Coronary artery (tissue), 2 donors: Measurements from ENCODE around the gene RRBP1.

Experiments
- DNase-seq: peaks from one replicate; pipeline ENCODE4 v3.0.0-alpha.2; 2017; ENCODE audit warnings: low spot score
- H3K27ac ChIP-seq, 2 donors: fragments of 200-600 bp; sonication (generic); one replicate each; pipeline ENCODE4 v1.5.1; 2016 to 2019
- H3K4me3 ChIP-seq: fragments of 200-600 bp; sonication (generic); 2 replicates; pipeline ENCODE4 v1.5.1; 2016; ENCODE audit warnings: mild to moderate bottlenecking, moderate library complexity
- TF ChIP-seq, protein P1 (sequence below): fragments of 200-600 bp; sonication (generic); IDR thresholded peaks from one replicate; pipeline ENCODE4 v1.5.1; 2019; ENCODE audit warnings: antibody characterized with exemption

Gene RRBP1

DNA sequence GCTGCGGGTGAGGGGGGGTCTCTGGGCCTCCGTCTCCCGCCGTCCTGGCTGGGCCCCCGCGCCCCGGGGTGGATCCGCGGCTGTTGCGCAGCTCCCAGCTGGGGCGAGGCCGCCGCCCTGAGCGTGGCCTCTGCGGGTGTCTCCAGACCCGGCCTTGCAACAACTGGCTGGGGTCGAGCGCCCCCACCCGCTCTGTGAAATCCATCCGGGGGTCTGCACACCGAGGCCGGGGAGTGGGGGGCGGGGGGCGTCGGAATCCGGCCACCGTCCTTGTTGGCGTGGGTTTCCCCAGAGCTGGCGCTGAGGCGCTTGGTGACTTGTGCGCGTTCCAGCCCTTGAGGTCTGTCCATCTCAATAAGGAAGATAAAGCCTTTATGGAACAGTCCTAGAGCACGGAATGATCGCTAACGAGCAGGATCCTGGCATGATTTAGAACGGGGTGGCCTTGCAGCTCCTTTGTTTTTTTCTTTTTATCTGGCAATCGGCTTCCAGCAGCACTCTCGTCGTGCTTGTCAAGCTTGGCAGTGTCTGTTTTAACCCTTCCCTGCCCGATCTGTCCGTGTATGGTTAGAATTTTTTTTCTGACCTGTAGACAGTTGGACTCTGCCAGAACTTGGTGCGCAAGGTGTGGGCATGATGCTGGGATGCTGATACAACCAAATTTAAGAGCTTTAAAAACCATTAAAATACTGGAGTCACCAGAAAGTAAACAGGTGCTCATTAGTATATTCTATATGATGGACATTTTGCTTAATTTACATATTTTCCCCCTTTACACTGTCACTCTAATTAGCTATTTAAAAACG, 111.5 kb downstream of the RRBP1 start:
- Histone ChIP-seq H3K4me3 (peak overlapping the region; percentile 100), H3K27ac (peak overlapping the region; percentile 100)
- TF ChIP-seq, protein P1, sequence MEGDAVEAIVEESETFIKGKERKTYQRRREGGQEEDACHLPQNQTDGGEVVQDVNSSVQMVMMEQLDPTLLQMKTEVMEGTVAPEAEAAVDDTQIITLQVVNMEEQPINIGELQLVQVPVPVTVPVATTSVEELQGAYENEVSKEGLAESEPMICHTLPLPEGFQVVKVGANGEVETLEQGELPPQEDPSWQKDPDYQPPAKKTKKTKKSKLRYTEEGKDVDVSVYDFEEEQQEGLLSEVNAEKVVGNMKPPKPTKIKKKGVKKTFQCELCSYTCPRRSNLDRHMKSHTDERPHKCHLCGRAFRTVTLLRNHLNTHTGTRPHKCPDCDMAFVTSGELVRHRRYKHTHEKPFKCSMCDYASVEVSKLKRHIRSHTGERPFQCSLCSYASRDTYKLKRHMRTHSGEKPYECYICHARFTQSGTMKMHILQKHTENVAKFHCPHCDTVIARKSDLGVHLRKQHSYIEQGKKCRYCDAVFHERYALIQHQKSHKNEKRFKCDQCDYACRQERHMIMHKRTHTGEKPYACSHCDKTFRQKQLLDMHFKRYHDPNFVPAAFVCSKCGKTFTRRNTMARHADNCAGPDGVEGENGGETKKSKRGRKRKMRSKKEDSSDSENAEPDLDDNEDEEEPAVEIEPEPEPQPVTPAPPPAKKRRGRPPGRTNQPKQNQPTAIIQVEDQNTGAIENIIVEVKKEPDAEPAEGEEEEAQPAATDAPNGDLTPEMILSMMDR = no peak
- peak; percentile 86 for DNase-seq

DNA sequence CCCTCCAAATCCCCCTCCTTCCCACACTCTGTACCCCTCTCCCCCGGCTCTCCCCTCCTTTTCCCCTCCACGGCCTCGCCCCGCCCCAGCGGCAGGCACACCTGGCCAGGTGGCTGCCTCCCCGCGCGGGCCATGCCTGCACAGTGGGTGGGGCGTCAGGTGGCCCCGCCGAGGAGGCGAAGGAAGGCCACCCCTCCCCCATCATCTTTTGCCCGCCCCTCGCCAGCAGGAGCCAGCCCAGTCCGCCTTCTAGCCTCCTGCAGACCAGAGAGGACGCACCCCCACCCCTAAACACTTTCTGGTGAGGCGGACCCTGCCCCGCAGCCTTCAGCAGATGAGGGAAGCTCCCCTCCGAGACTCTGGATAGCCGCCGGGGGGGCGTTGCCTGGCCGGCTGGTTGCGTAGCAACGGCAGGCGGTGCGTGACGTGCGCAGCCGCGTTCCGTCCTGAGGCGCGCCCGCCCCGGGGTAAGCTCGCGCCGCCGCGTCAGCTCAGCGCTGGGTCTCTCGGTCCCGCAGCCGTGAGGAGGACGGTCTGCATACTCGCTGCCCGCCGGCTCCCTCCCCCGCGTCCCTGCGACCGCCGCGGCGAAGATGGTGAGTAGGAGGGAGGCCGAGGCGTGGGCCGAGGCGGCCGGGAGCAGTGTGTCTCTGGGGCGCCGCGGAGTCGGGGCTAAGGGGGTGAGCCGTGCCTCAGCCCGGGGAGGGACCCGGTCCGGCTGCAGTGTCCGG, 112.3 kb downstream of the RRBP1 start, which contains the start of gene DSTN:
TSS of gene DSTN (plus strand) at position 460 of the 731 bp plus-strand sequence. CDS start at position 594, 134 bp downstream.
- peak; percentile 97 for DNase-seq
- H3K27ac ChIP-seq = peak within 1 kb of the TSS; percentile 100
- TF ChIP-seq, protein P1 = no peak
- peak within 1 kb of the TSS; percentile 100 for H3K4me3 ChIP-seq

DNA sequence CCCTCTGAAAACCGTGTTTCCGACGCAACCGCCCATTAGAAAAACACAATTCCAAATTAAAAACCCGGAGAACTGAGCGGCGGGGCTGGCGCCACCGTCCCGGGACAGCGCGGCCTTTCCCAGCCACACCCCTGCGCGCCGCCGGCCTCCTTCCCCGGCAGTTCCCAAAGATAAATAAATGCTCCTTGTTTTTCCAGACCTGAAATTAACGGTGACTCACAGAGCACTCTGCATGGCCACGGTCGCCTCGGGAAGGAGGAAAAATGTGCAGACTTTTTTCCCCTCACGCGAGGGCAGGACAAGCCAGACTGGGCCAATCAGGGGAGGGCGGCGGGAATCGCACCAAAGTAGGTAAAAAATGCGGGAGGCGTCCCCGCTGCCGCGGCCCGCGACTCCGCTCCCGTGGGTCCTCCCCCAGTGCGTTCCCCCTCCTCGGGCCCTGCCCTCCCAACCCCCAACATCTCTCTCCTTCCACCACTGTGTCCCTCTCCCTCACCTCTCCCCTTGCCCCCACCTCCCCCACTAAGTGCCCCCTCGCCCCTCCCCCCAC, 113.0 kb downstream of the RRBP1 start:
- DNase-seq = peak; percentile 99
- Histone ChIP-seq H3K27ac (peak overlapping the region; percentile 100), H3K4me3 (peak overlapping the region; percentile 100)
- TF ChIP-seq, protein P1 = no peak

DNA sequence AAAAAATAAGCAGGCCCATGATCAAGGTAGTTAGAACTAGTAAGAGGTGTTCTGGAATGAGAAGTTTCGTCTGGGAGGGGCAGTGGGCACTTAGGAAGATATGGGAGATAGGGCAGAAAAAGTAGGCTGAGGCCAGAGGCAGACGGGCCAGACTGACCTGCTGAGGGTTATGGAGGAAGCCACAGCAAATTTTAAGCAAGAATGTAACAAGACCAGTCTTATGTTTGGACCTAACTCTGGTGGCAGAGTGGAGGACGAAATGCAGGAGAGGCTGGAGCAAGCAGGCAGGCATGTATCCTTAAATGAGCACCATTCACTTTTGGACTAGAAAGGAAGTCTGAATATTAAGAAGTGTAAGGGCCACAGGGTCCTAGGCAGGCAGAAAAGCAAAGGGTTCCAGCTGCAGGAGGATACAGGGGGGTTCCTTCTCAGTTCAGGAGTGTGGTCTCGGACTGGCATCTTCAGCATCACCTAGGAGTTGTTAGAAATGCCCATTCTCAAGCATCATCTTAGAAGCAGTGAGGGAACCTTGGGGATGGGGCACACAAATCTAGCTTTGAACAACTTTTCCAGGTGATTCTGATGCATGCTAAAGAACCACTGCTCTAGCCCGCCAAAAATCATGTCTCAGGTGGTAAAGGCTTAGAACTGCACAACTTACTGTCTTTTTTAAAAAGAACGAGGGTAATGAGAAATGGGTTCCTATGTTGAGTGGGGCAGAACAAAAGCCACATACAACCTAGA, 113.8 kb downstream of the RRBP1 start:
- peak overlapping the region; percentile 100 for H3K27ac ChIP-seq
- TF ChIP-seq, protein P1 = no peak
- peak overlapping the region; percentile 100 for H3K4me3 ChIP-seq
- no peak for DNase-seq

DNA sequence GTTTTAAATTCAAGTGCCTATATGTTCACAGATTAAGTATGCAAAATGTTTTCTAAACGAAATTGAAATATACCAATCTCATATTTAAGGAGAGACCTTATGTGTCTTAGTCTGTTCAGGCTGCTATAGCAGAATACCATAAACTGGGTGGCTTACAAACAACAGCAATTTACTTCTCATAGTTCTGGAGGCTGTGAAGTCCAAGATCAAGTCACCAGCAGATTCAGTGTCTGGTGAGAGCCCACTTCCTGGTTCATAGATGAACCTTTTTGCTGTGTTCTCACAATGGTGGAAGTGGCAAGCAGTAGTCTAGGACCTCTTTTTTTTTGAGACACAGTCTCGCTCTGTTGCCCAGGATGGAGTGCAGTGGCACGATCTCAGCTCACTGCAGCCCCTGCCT, 115.7 kb downstream of the RRBP1 start:
- Histone ChIP-seq H3K4me3 (no peak overlapping the region), H3K27ac (peak overlapping the region; percentile 100)
- TF ChIP-seq, protein P1 = no peak
- no peak for DNase-seq

DNA sequence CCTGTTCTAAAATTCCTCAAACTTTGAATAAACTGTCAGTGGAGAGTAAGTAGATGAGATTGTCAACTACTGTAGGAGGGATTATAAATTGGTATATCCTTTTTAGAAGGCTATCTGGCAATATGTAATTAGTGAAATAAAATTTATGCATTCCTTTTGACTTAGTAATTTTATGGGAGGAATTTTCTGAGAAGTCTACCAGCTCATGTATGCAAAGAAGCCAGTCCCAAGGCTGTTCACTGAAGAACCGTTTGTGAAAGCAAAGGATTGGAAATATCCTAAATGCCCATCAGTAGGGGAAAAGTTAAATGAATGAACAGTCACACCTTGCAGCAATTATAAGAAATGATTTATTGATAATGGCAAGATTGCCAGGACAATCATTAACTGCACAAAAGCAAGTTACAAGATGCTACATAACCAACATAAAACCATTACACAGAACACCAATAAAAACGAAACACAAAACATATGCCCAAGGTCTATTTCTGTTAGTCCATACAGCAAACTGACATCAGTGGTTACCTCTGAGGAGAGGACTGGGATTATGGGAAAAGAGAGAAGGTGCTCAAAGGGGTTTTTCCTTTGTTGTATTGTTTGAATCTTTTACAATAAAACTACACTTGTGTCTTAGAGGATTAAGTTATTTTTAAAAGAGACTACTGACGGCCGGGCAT, 116.7 kb downstream of the RRBP1 start:
- no peak overlapping the region for H3K4me3 ChIP-seq
- TF ChIP-seq, protein P1 = no peak
- DNase-seq = no peak
- peak overlapping the region; percentile 100 for H3K27ac ChIP-seq
